NCI-H2196 (cell line): Measurements from ENCODE around the gene ZBED4.

ENCODE experiments used
- DNase-seq: peaks from one replicate; lab custom pipeline; 2025; ENCODE audit not compliant: unreplicated experiment; lab: John Stamatoyannopoulos, UW

The ZBED4 gene

DNA sequence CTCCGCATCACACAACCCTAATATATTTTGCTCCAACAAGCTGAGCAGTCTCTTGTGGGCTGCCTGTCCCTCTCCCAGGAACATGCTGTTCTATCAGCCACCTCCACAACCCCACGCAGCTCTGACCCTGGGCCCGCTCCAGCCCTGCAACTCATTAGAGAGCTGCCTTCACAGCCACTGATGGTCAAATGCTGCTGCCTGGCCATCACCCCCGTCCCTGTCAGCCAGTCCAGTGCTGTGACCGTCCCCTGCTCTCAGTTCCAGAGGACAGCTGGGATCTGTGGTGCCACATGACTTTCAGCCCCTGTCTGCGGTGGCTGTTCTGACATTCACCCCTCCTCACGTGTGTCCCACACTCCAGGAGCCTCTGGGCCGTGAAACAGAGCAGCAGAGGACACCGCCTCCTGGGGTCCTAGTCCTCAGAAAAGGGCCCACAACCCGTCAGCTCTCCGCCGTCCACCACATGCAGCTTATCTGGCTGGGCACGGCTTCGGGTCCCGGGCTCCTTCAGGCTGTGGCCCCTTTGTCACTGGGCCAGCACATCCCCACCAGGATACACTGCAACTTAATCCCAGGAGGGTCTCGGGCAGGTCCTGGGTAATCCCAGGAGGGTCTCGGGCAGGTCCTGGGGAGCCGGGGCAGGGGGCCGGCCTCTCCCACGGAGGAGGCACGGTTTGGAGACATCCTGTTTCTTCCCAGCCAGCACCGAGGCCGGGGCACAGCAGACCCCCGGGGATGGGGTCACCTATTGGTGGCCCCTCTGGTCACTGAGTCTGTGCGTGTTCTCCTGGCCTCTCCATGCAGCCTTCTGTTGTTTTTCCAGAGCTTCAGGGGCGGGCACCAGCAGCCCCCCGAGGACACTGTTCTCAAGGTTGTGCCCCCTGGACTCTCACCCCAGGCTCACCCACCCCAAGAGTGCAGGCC lies 79.9 kb downstream of the ZBED4 start:
- no peak for DNase-seq

- DNase-seq = no peak
Observed at GRCh38 chr22:49934160-49934890, 80.7 kb downstream of the ZBED4 start.

DNA sequence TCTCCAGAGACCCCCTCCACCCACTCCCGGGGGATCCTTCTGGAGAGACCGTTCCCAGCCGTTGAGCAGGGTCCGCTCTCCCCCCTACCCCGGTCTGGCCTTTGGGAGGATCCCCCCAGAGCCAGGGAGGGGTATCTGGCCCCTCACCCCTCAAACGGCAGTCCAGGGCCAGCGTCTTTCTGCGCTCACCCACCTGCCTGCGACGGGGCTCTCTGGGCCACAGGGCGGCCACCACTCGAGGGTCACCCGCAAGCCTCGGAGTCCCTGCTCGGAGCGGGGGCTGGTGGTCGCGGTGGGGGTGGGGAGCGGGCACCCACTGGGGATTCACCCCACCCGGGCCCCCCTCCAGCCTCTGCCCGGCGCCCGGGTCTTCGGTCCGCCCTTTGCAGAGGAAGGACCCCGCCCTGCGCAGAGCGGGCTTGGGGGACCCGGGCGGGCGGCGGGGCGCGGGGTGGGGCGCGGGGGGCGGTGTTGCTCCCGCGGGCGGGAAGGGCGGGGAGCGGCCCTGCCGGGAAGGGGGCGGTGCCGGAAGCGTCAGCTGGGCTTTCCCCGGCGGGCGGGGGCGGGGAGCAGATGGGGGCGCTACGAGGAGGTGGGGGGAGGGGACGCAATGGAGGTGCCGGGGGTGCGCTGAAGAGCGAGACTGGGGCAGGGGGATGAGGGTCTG lies 81.4 kb downstream of the ZBED4 start:
- DNase-seq = peak; percentile 42

- no peak for DNase-seq
Observed at GRCh38 chr22:49935561-49935960, 81.9 kb downstream of the ZBED4 start.

DNA sequence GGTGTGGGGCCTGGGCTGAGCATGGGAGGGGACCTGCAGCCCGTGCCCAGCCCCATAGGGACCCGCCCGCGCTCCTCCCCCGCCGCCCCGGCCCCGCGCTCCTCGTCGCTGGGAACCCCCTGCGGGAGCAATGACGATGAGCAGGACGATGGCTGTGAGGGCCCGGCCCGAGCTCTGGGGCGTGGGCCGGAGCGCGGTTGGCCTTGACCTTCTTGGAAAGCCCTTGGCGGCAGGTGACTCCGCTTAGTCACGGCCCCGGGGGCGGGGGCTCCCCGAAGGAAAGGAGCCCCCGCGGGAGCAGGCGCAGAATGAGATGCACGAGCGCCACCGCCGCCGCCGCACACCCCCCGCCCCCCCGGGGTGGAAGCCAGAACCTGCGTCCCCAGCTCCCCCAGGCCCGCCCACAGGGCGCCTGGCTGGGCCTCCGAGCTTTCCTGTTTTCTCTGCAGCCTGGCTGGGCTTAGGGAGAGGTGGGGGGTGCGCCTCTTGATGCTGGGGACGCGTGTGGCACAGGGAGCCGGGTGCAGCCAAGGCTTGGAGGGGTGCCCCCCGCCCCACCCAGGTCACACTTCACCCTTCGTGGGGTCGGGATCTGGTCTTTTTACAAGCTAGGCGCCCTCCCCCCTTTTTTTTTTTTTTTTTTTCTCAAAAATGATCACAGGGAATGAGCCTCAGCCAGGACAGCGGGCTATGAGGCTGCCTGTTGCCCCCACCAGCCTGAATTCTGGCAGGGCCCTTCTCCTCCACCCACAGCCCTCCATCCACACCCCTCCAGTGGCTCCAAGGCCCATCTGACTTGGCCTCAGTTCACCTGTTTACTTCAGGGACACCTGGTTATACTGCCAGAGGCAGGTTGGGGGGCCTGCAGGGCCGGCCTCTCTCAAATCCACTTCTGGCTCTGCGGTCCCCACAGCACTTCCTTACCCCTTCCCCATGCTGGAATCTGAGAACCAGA lies 82.7 kb downstream of the ZBED4 start:
- DNase-seq = peak; percentile 94

DNA sequence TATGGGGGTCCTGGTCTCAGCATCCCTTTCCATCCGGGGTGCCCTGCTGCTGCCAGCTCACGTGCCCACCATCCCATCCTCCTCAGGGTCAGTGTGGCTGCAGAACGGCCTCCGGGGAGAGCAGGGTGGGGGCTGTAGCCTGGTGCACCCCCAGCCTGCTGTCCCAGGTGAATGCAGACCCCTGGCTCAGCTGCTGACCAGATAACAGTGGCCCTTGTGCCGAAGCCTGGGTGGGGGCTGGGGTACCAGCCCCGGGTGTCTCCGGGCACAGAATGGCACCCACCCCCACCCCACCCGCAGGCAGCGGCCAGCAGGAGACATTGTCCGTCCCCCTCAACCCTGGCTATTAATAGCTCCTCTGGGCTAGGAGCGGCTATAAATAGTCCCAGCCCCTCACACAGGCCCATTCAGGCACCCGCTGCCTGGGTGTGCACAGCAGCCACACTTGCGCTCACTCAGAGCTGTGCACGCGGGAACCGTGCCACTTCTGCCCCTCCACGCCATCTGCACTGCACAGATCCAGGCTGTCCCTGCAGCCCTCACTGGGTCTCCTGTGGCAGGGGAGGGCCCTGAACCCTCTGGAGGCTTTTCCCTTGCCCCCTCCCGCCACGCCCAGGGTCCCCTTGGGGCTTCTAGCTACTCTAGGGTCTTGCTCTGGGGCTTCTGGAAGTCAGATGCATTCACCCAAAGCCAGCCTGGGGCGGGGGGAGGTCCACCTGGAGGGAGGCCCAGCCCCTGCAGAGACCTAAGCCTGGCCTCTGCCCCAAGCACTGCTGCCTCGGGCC lies 83.5 kb downstream of the ZBED4 start:
- DNase-seq = no peak

DNA sequence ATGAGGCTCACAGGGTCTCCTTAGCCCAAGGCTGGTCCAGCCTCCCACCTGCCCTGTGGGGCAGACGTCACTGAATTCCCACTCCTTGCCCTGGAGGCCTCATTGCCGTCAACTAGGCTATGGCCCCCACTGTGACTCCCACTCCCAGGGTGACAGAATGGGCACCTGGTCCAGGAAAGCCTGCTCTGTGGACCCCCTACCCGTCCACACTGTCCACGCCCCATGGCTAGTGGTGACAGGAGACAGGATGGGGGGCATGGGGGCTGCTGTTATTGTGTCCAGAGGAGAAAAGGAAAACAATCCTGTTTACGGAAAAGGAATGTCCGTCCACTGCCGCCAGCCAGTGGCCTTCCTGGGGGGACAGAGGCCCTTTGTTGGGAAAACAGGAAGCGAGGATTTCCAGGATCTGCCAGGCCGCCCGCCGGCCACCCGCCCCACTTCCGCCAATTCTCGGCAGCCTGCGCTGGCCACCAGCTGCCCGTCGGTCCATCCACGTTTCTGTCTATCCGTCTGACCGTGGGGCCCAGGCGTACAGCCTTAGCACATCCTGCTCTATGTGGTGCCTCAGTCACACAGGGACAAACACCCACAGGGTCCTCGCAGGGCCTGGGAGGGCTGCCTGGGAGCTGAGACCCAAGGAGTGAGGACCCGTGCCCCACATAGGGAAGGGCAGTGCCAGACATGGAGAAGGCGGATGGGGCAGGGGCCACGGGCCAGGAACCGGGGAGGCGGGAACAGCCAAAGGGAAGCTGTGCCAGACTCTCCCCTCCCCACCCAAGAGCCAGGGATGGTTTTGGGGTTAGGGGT lies 84.3 kb downstream of the ZBED4 start:
- no peak for DNase-seq

DNA sequence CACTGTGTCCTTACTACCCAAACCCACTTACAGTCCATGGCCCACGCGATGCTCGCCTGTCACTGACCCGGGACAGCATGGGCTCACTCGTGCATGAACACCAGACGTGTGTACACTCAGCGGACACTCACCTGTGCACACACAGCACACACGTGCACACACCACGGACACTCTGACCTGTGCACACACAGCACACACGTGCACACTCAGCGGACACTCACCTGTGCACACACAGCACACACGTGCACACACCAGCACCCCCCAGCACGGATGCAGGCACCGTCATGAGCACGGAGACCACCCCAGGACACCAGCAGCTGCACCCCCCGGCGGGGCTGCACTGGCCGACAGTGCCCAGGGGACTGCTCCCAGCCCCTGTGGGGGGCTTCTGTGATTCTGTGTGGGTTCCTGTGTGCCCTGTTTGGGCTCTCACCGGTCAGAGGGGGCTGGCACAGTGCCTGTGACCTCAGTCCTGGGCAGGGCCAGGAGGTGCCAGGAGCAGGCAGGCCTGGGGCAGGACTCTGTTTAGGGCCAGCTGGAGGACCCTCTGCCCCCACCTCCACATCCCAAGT lies 85.0 kb downstream of the ZBED4 start:
- no peak for DNase-seq
